ENCODE measurements around the gene PDE4C. TPM values are rescaled to one million over a fixed set of nuclear protein-coding genes. Genes with fewer than 3 reads are reported as not detected.

The PDE4C gene
- total RNA-seq, 2 experiments from 2014 or later = 1.4 TPM; not detected in 1

GRCh38 chr19:18206018-18206417, 20.2 kb downstream of the PDE4C start:
- peak overlapping the region; percentile 94 for H3K4me2 ChIP-seq (ENCODE audit: low read length)
- no peaks in the 10 kb centered on the region for H3K9me2 ChIP-seq (ENCODE audit: insufficient read depth, low read length)
- BruUV-seq (replicated peaks) = no TSS peak
- H2AFZ ChIP-seq (ENCODE audit: low read length) = no peak overlapping the region
- no peaks in the 10 kb centered on the region for H3K9me3 ChIP-seq (ENCODE audit: low read length)
- CTCF ChIA-PET (ENCODE audit: unreplicated experiment) = interaction anchor here (0.9 to 1.4 kb wide), 2 partner anchors 74 to 123 kb away, joined by 3 read pairs; no protein-coding TSS in a partner anchor
- H4K20me1 ChIP-seq (ENCODE audit: insufficient read depth, low read length) = no peaks in the 10 kb centered on the region; the same call in 1 of the 2 replicates
- TF ChIP-seq CTCF (conservative IDR thresholded peaks at IDR 0.05; ENCODE audit: low read length) = no peak
- peaks cover 29% of the 10 kb centered on the region for H3K4me1 ChIP-seq (ENCODE audit: insufficient read depth, low read length, poor library complexity, severe bottlenecking)
- peak overlapping the region; percentile 87 for H3K4me3 ChIP-seq (ENCODE audit: low read depth, low read length, poor library complexity, severe bottlenecking)
- no peak for DNase-seq (ENCODE audit: low spot score)
- intact Hi-C loops (cut with micrococcal nuclease; ENCODE audit: unreplicated experiment) = no loop called here
- POLR2A ChIA-PET = interaction anchor here (0.7 to 2.7 kb wide), 7 partner anchors 13 to 209 kb away, joined by 3 to 8 read pairs (median 3); partner anchors contain the start of gene MPV17L2
- H3K27ac ChIP-seq (ENCODE audit: low read depth, low read length, poor library complexity, severe bottlenecking) = peak overlapping the region; percentile 84
- H3K79me2 ChIP-seq (ENCODE audit: insufficient read depth, low read depth, low read length) = peaks cover 32% of the 10 kb centered on the region
- peaks cover 15% of the 10 kb centered on the region for H3K36me3 ChIP-seq (ENCODE audit: insufficient read depth, low read length)

- Histone ChIP-seq H3K4me3 (ENCODE audit: low read depth, low read length, poor library complexity, severe bottlenecking) (peak overlapping the region; percentile 87), H3K9me2 (ENCODE audit: insufficient read depth, low read length) (no peaks in the 10 kb centered on the region), H3K9me3 (ENCODE audit: low read length) (no peaks in the 10 kb centered on the region), H3K27ac (ENCODE audit: low read depth, low read length, poor library complexity, severe bottlenecking) (peak overlapping the region; percentile 84), H3K36me3 (ENCODE audit: insufficient read depth, low read length) (peaks cover 21% of the 10 kb centered on the region), H2AFZ (ENCODE audit: low read length) (peak overlapping the region; percentile 41; the same call in 1 of the 2 replicates), H4K20me1 (ENCODE audit: insufficient read depth, low read length) (no peaks in the 10 kb centered on the region; the same call in 1 of the 2 replicates), H3K4me2 (ENCODE audit: low read length) (peak overlapping the region; percentile 94), H3K4me1 (ENCODE audit: insufficient read depth, low read length, poor library complexity, severe bottlenecking) (peaks cover 29% of the 10 kb centered on the region), H3K79me2 (ENCODE audit: insufficient read depth, low read depth, low read length) (peaks cover 32% of the 10 kb centered on the region)
- ChIA-PET CTCF (ENCODE audit: unreplicated experiment) (interaction anchor here (0.9 to 1.4 kb wide), 2 partner anchors 74 to 123 kb away, joined by 3 read pairs; no protein-coding TSS in a partner anchor), POLR2A (interaction anchor here (0.6 to 2.7 kb wide), 12 partner anchors 11 to 418 kb away, joined by 3 to 8 read pairs (median 4); partner anchors contain the start of genes JUND and MPV17L2)
- no peak for TF ChIP-seq EZH2phosphoT487 (IDR thresholded peaks at IDR 0.05; ENCODE audit: borderline replicate concordance, low read depth, low read length)
- TF ChIP-seq CTCF (conservative IDR thresholded peaks at IDR 0.05; ENCODE audit: low read length) = no peak
- no TSS peak for BruUV-seq (replicated peaks)
- intact Hi-C loops (cut with micrococcal nuclease; ENCODE audit: unreplicated experiment) = loop anchor here (2.0 kb wide), 2 partner anchors 73 to 117 kb away; partner anchors contain the start of gene LSM4
- DNase-seq (ENCODE audit: low spot score) = peak; percentile 90
Measured at GRCh38 chr19:18205200-18205892, 20.9 kb downstream of the PDE4C start.
